Measurements from ENCODE around the gene SZRD1. TPM values are rescaled to one million over a fixed set of nuclear protein-coding genes. Genes with fewer than 3 reads are reported as not detected.

SZRD1 gene
- total RNA-seq, 1 donor from 2014 or later: 119 TPM

DNA sequence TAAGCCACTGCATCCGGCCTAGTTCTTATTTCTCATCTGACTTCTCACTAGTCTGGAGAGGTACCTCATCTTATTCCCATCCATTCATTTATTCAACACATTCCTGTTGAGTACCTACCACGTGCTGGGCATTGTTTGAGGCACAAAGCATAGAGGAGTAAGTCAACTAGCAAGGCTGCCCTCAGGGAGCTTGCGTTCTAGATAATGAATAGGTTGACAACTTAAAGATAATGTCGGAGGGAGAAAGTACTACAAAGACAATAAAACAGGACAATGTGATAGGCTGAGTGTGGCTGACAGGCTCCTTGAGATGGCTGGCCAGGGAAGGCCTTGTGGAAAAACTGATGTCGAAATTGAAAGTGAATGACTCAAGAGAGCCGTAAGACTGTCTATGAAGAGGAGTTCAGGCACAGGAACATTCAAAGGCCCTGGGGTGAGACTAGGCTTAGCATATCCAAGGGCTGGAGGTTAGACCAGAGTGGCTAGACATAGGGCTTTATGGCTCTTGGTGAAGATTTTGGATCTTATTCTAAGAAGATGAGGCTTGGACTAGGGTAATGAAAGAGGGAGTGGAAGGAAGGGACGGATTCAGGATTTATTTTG, 51.9 kb downstream of the SZRD1 start:
- peaks cover 24% of the 10 kb centered on the region for H3K27me3 Mint-ChIP-seq (ENCODE audit: low read depth)
- H3K9me3 Mint-ChIP-seq: no peaks in the 10 kb centered on the region
- TF ChIP-seq, protein P1, sequence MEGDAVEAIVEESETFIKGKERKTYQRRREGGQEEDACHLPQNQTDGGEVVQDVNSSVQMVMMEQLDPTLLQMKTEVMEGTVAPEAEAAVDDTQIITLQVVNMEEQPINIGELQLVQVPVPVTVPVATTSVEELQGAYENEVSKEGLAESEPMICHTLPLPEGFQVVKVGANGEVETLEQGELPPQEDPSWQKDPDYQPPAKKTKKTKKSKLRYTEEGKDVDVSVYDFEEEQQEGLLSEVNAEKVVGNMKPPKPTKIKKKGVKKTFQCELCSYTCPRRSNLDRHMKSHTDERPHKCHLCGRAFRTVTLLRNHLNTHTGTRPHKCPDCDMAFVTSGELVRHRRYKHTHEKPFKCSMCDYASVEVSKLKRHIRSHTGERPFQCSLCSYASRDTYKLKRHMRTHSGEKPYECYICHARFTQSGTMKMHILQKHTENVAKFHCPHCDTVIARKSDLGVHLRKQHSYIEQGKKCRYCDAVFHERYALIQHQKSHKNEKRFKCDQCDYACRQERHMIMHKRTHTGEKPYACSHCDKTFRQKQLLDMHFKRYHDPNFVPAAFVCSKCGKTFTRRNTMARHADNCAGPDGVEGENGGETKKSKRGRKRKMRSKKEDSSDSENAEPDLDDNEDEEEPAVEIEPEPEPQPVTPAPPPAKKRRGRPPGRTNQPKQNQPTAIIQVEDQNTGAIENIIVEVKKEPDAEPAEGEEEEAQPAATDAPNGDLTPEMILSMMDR (IDR thresholded peaks at IDR 0.05; ENCODE audit: unreplicated experiment): no peak
- H3K27ac Mint-ChIP-seq: no peak overlapping the region
- H3K4me3 Mint-ChIP-seq: no peak overlapping the region
- H3K36me3 Mint-ChIP-seq: no peaks in the 10 kb centered on the region
- DNase-seq (ENCODE audit: low spot score in 2 of 2, unreplicated experiment in 2 of 2): no peak
- no peaks in the 10 kb centered on the region for H3K4me1 Mint-ChIP-seq

DNA sequence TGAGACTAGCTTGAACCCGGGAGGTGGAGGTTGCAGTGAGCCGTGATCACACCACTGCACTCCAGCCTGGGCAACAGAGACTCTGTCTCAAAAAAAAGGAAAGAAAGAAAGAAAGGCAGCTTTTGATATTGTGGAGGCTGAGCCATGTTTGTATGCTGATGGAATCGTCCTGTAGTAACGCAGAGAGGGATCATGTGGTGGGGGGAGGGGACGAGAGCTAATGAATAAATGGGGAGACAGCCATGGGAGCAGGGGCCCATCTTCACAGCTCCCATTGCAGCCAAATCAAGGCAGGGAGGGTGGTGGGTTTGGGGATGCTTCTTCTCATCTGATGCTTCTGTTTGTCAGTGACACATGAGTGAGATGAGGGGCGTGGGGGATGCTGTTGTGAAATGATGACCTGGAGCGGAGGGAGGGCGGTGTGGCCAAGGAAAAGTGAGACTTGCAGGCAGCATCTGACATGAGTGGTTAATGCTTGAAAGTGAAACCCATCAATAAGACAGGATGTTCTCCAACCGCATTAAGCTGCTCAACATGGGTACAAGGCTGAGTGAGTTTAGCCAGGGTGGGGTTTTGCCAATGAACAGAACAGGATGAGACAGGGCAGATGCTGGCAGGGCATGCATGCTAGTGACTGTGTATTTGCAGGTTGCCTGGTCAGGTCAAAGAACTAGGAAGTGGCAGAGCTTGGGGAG, 53.5 kb downstream of the SZRD1 start:
- Mint-ChIP-seq H3K36me3 (no peaks in the 10 kb centered on the region), H3K9me3 (no peaks in the 10 kb centered on the region), H3K27me3 (ENCODE audit: low read depth) (peaks cover 24% of the 10 kb centered on the region), H3K4me3 (no peak overlapping the region), H3K27ac (no peak overlapping the region), H3K4me1 (no peaks in the 10 kb centered on the region)
- no peak for DNase-seq (ENCODE audit: low spot score in 2 of 2, unreplicated experiment in 2 of 2)
- TF ChIP-seq, protein P1 (IDR thresholded peaks at IDR 0.05; ENCODE audit: unreplicated experiment): no peak

DNA sequence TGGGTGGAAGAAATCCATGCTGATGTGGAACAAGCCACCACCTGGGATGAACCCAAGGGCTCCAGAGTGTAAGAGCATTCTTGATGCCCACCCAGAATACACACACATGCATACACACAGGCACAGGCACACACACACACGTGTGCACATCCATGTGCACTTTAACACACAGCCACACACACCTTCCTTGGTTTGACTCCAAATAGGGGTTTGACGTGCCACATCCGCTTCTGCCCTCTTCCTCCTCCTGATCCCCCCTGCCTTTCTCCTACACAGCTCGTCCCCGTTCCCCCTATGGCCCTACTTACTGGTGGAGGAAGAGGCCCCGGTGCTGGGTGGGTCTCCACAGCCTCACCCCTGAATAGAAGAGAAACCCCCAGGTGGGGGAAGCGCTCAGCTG, 54.2 kb downstream of the SZRD1 start:
- no peaks in the 10 kb centered on the region for H3K36me3 Mint-ChIP-seq
- H3K27me3 Mint-ChIP-seq (ENCODE audit: low read depth): peaks cover 24% of the 10 kb centered on the region
- H3K4me3 Mint-ChIP-seq: no peak overlapping the region
- TF ChIP-seq, protein P1 (IDR thresholded peaks at IDR 0.05; ENCODE audit: unreplicated experiment): no peak
- H3K9me3 Mint-ChIP-seq: no peaks in the 10 kb centered on the region
- no peak overlapping the region for H3K27ac Mint-ChIP-seq
- DNase-seq (ENCODE audit: low spot score in 2 of 2, unreplicated experiment in 2 of 2): no peak
- no peaks in the 10 kb centered on the region for H3K4me1 Mint-ChIP-seq

DNA sequence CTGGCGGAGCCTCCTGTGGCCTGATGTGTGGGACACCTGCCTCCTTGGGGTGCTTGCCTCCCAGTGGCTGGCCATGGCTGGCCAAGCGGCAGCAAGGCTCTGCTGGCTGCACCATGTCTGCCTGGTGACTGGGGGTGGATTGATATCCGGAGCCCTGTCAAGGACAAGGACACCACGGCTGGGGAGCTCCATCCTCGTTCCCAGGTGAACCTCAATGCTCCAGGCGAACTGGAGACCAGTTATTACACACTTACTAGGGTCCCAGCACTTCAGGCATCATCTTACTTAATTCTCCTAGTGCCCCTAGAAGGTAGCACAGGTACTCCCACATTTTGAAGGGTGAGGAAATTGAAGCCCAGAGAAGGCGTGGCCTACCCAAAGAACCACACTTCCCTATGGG, 55.0 kb downstream of the SZRD1 start:
- DNase-seq (ENCODE audit: low spot score in 2 of 2, unreplicated experiment in 2 of 2): no peak
- Mint-ChIP-seq H3K27me3 (ENCODE audit: low read depth) (peaks cover 24% of the 10 kb centered on the region), H3K9me3 (no peaks in the 10 kb centered on the region), H3K4me3 (no peak overlapping the region), H3K27ac (no peak overlapping the region), H3K4me1 (no peaks in the 10 kb centered on the region), H3K36me3 (no peaks in the 10 kb centered on the region)
- TF ChIP-seq, protein P1 (IDR thresholded peaks at IDR 0.05; ENCODE audit: unreplicated experiment): no peak

DNA sequence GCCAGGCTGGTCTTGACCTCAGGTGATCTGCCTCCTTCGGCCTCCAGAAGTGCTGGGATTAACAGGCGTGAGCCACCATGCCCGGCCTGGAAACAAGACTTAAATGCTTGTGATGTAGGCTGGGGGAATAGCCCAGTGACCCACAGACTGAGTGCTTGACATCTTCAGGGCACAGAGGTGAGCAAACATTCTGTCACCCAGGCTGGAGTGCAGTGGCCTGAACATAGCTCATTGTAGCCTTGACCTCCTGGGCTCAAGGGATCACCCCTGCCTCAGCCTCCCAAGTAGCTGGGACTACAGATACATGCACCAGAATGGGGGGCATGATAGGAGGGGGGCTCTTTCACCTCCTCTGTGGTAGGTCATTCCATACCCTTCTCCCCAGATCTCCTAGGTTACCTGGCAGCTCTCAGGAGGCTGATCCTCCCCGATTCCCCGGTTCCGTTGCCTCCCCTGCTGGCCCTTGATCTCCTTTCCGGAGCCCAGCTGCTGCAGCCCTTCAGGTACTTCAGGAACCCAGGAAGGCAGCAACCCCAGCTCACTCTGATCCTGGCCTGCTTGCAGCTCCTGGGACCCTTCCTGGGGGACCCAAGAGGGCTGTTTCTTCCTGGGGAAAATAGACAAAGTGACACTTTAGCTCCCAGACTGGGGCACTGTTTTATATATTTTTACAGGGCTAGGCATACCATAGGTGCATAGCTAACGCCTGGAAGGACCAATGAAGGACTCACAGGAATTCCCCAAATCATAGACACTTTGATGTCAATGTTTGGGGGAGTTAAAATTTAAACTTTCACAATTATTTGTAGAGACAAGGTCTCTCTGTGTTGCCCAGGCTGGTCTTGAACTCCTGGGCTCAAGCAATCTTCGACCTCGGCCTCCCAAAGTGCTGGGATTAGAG, 58.3 kb downstream of the SZRD1 start:
- no peaks in the 10 kb centered on the region for H3K36me3 Mint-ChIP-seq

More for the DNA sequence above, 58.3 kb downstream of the SZRD1 start:
- Mint-ChIP-seq H3K27me3 (ENCODE audit: low read depth) (peaks cover 13% of the 10 kb centered on the region), H3K4me1 (no peaks in the 10 kb centered on the region), H3K4me3 (no peak overlapping the region), H3K9me3 (no peaks in the 10 kb centered on the region), H3K27ac (no peak overlapping the region)
- DNase-seq (ENCODE audit: low spot score in 2 of 2, unreplicated experiment in 2 of 2): no peak
- TF ChIP-seq, protein P1 (IDR thresholded peaks at IDR 0.05; ENCODE audit: unreplicated experiment): no peak

Measured in mesothelial cell of epicardium (in vitro differentiated cells).